Left ventricle myocardium inferior (tissue), 1 donor: Measurements from ENCODE around the gene DLG2. TPM values are rescaled to one million over a fixed set of nuclear protein-coding genes. Genes with fewer than 3 reads are reported as not detected.

ENCODE experiments used
- DNase-seq: peaks from one replicate; pipeline ENCODE4 v3.0.0-alpha.2; 2020
- H3K27ac ChIP-seq: fragments of 200-600 bp; replicated peaks from 2 replicates; pipeline ENCODE4 v1.8.0; 2021
- H3K27me3 ChIP-seq: fragments of 200-600 bp; 2 replicates; pipeline ENCODE4 v1.8.0; 2021; ENCODE audit warnings: low read depth
- H3K36me3 ChIP-seq: fragments of 200-600 bp; 2 replicates; pipeline ENCODE4 v1.8.0; 2021
- H3K4me1 ChIP-seq: fragments of 200-600 bp; 2 replicates; pipeline ENCODE4 v1.8.0; 2021
- H3K4me3 ChIP-seq: fragments of 200-600 bp; 2 replicates; pipeline ENCODE4 v1.8.0; 2021; ENCODE audit warnings: mild to moderate bottlenecking, moderate library complexity
- H3K9me3 ChIP-seq: fragments of 200-600 bp; replicated peaks from 2 replicates; pipeline ENCODE4 v1.8.0; 2021
- intact Hi-C: fragments of 100-400 bp; cut with micrococcal nuclease; formaldehyde crosslinking; loops from one replicate; pipeline ENCODE4 v1.11.0; 2022
- total RNA-seq: library from RNA; stranded (reverse); fragmentation: NEBNext Ultra II Directional; extraction: Animal tissue kit (Norgen Biotek cat#: 25700); gene quantifications from one replicate; pipeline ENCODE4 v1.2.1, GENCODE V29; 2021
- TF ChIP-seq, protein P1 (sequence below): fragments of 200-600 bp; IDR thresholded peaks from 2 replicates; pipeline ENCODE4 v1.8.0; 2021; ENCODE audit warnings: antibody characterized with exemption, mild to moderate bottlenecking, borderline replicate concordance
- donor health status: DM: no; HTN: yes; CAD: no; lungs with severe emphysema.

The DLG2 gene
- total RNA-seq, 1 donor from 2014 or later = 6.5 TPM

DNA sequence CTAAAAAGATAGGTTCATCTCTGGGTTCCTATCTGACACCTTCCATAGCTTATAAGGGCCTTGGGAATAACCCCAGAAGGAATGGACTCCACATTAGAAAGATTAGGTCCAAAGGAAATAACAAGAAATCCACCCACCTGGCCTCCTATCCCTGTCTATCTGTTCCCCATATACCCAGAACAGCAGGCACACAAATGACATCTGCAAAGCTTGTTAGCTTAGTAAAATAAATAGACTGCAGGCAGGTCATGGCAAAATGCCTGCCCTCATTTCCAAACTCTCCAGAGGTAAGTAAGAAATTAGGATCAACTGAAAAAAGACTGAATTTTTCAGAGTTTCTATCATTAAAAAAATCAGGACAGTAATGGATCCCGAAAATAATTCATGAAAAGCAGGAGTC lies 489.5 kb downstream of the DLG2 start:
- Histone ChIP-seq H3K27me3 (no peaks in the 10 kb centered on the region), H3K36me3 (no peaks in the 10 kb centered on the region), H3K9me3 (peaks cover 21% of the 10 kb centered on the region), H3K4me1 (peaks cover 4% of the 10 kb centered on the region), H3K4me3 (no peak overlapping the region), H3K27ac (no peak overlapping the region)
- intact Hi-C loops = no loop called here
- DNase-seq = no peak
- TF ChIP-seq, protein P1, sequence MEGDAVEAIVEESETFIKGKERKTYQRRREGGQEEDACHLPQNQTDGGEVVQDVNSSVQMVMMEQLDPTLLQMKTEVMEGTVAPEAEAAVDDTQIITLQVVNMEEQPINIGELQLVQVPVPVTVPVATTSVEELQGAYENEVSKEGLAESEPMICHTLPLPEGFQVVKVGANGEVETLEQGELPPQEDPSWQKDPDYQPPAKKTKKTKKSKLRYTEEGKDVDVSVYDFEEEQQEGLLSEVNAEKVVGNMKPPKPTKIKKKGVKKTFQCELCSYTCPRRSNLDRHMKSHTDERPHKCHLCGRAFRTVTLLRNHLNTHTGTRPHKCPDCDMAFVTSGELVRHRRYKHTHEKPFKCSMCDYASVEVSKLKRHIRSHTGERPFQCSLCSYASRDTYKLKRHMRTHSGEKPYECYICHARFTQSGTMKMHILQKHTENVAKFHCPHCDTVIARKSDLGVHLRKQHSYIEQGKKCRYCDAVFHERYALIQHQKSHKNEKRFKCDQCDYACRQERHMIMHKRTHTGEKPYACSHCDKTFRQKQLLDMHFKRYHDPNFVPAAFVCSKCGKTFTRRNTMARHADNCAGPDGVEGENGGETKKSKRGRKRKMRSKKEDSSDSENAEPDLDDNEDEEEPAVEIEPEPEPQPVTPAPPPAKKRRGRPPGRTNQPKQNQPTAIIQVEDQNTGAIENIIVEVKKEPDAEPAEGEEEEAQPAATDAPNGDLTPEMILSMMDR = no peak

DNA sequence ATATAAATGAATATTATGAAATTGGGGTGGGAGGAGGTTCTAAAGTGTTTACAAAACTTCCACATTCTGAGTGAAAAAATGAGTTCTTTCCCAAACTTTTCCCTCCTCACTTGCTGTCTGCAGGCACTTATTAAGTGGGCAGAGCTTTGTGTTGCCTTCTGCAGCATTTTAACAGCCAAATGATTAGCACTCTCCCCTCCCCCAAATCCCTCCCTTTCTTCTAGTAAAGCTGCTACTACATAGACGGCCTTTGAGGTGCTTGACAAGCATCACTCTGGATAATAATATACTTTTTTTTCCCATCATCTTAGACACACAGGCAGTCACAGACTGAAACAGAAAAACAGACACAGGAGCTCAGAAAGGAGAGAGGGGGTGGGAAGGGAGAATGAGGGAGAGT lies 493.5 kb downstream of the DLG2 start:
- no peak overlapping the region for H3K4me3 ChIP-seq
- DNase-seq = no peak
- intact Hi-C loops = no loop called here
- H3K27me3 ChIP-seq = no peaks in the 10 kb centered on the region
- H3K9me3 ChIP-seq = no peaks in the 10 kb centered on the region
- H3K27ac ChIP-seq = no peak overlapping the region
- H3K36me3 ChIP-seq = no peaks in the 10 kb centered on the region
- H3K4me1 ChIP-seq = peaks cover 9% of the 10 kb centered on the region
- TF ChIP-seq, protein P1 = no peak

DNA sequence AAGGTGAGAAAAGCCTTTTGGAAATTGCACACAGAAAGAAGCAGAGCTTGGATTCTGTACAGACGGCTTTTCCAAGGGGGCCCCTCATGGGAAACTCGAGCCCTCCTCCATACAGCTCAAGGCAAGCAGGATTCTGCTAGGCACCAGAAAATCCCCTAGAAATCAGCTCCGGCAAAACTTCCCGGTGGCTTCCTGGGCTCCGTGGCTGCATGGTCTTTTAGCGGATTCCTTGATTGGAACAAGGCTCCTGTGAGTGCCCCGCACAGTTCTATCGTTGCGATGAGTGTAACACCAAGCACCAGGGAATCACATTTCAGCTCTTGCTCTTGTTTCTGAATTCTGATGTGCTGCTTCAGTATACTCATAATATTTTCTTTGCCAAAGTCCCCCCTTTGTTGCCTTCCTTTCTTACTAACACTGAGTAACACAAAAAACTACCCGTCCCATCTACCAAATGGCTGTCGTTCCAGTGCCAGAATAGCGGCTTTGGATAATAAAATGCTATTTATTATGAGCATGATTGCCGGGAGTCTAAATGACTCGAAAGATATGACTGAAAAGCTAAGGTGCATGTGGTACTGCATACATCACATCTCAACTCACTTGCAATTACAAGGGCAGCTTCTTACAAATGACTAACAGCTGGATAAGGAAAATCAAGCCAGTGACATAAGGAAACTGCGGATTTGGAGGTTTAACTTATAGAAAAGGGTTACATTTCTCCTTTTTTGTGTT lies 494.1 kb downstream of the DLG2 start:
- Histone ChIP-seq H3K27ac (no peak overlapping the region), H3K4me1 (peaks cover 9% of the 10 kb centered on the region), H3K27me3 (no peaks in the 10 kb centered on the region), H3K36me3 (no peaks in the 10 kb centered on the region), H3K9me3 (no peaks in the 10 kb centered on the region), H3K4me3 (peak overlapping the region; percentile 13)
- TF ChIP-seq, protein P1 = no peak
- intact Hi-C loops = no loop called here
- no peak for DNase-seq

DNA sequence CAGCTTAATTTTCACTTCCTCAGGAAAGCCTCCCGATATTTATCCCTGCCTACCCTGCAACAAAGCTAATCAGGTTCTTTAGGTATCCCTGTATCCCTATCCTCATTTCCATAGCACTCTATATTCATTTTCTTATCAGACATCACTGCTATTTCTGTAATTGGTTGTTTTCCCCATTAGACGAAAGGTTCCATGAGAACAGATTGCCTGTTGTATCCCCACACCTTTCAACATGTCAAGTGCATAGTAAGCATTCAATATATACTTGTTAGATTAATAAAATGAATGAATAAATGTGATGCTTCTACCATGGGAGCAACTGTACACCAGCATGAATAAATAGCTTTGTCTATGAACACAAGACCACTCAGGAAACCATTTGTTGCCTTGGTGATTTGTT lies 499.8 kb downstream of the DLG2 start:
- intact Hi-C loops = no loop called here
- H3K27me3 ChIP-seq = no peaks in the 10 kb centered on the region
- H3K36me3 ChIP-seq = no peaks in the 10 kb centered on the region
- no peak overlapping the region for H3K27ac ChIP-seq
- H3K9me3 ChIP-seq = no peaks in the 10 kb centered on the region
- TF ChIP-seq, protein P1 = no peak
- no peak overlapping the region for H3K4me3 ChIP-seq
- H3K4me1 ChIP-seq = peaks cover 2% of the 10 kb centered on the region
- no peak for DNase-seq

DNA sequence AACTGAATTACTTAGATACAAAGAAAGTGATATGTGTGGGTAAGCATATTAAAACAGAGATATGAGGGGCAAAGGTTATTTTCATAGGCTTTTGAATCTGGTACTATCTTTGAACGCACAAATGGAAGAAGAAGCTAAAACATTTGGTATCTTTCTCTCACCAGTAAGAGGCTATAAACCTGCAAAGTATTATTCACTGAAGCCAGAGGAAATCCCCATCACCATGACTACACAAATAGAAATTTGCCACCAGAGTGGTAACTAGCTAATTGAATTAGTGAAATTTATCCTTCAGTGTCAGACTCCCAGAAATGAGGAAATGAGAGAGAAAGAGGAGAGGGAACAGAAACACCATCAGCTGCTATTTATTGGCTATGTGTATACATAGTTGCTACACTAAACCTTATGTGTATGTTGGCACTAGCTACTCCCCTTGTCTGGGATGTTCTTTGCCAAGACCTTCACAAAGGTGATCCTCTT lies 503.4 kb downstream of the DLG2 start:
- no peaks in the 10 kb centered on the region for H3K9me3 ChIP-seq
- H3K36me3 ChIP-seq = no peaks in the 10 kb centered on the region
- TF ChIP-seq, protein P1 = no peak
- DNase-seq = no peak
- intact Hi-C loops = no loop called here
- H3K4me1 ChIP-seq = no peaks in the 10 kb centered on the region
- no peak overlapping the region for H3K27ac ChIP-seq
- no peaks in the 10 kb centered on the region for H3K27me3 ChIP-seq
- H3K4me3 ChIP-seq = no peak overlapping the region
